K562 (cell line): Measurements from ENCODE around the gene CRIM1. TPM values are rescaled to one million over a fixed set of nuclear protein-coding genes. Genes with fewer than 3 reads are reported as not detected.

ENCODE experiments used
- ATAC-seq: fragments of 200-7000 bp; cut with Tn5 transposase; 3 replicates; pipeline ENCODE4 v1.9.1; 2020; ENCODE audit warnings: moderate library complexity
- BruUV-seq: library from RNA; stranded (reverse); fragments of 400-500 nt; replicated peaks from 2 replicates; lab custom pipeline; 2021; lab: Mats Ljungman, UMichigan
- CTCF ChIA-PET: fragments of 300-600 bp; formaldehyde crosslinking; extraction: SDS; loops from one replicate; lab custom pipeline; 2021; ENCODE audit warnings: low intra/inter-chr PET ratio; lab: Yijun Ruan, JAX
- POLR2A ChIA-PET: fragments of 300-600, 350-650 bp; sonication (Branson Sonifier 250); formaldehyde crosslinking; extraction: SDS; loops from one replicate; lab custom pipeline; 2021; ENCODE audit warnings: antibody characterized with exemption, inconsistent platforms; lab: Yijun Ruan, JAX
- DNase-seq, 4 experiments: peaks; one replicate each; pipeline versions ENCODE4 v3.0.0 to v3.0.0-alpha.2; 2011 to 2018; ENCODE audit warnings: low spot score in 3 of 4, mixed read lengths in 3 of 4; ENCODE audit errors: extremely low read depth in 1 of 4
- FAIRE-seq: peaks from 2 replicates; lab custom pipeline; 2011; peaks lifted over from hg19 to GRCh38; lab: Jason Lieb, UNC
- H2AFZ ChIP-seq: 2 replicates; pipeline ENCODE4 v1.6.0; 2011; ENCODE audit warnings: low read depth, low read length, control low read depth, inconsistent platforms
- H3K27ac ChIP-seq: fragments of 200-600 bp; 3 replicates; pipeline ENCODE4 v1.8.0; 2011; ENCODE audit warnings: low read depth, mild to moderate bottlenecking, control low read depth, inconsistent platforms, low read length, moderate library complexity, mixed read lengths; ENCODE audit errors: extremely low read depth
- H3K27me3 ChIP-seq, 2 experiments: fragments of 300-600 bp in 1 of 2; 2 replicates in 1 of 2; 3 replicates in 1 of 2; pipeline versions ENCODE4 v1.6.0 to v1.8.0; 2011; ENCODE audit warnings: inconsistent platforms in 2 of 2, low read length in 2 of 2, mild to moderate bottlenecking in 1 of 2, mixed read lengths in 1 of 2, moderate library complexity in 1 of 2; ENCODE audit not compliant: control insufficient read depth in 2 of 2, insufficient read depth in 2 of 2
- H3K36me3 ChIP-seq: fragments of 300-600 bp; 3 replicates; pipeline ENCODE4 v1.8.0; 2011; ENCODE audit warnings: mild to moderate bottlenecking, low read length, inconsistent platforms; ENCODE audit not compliant: control insufficient read depth, insufficient read depth
- H3K4me1 ChIP-seq, 2 experiments: fragments of 200-600 bp in 1 of 2; replicated peaks in 1 of 2; 2 replicates in 1 of 2; 3 replicates in 1 of 2; pipeline versions ENCODE4 v1.5.1 to v1.8.0; 2011; ENCODE audit warnings: inconsistent platforms in 2 of 2, low read length in 2 of 2, mild to moderate bottlenecking in 1 of 2, mixed read lengths in 1 of 2, moderate library complexity in 1 of 2; ENCODE audit not compliant: control insufficient read depth in 2 of 2, insufficient read depth in 2 of 2
- H3K4me2 ChIP-seq: 2 replicates; pipeline ENCODE4 v1.6.1; 2011; ENCODE audit warnings: low read length, control low read depth, inconsistent platforms, mixed read lengths; ENCODE audit not compliant: insufficient read depth
- H3K4me3 ChIP-seq: fragments of 200-600 bp; sonication (generic), shearing (Covaris generic); 2 replicates; pipeline ENCODE4 v1.5.1; 2016; ENCODE audit warnings: control low read depth, inconsistent platforms
- H3K79me2 ChIP-seq: fragments of 200-600 bp; 3 replicates; pipeline ENCODE4 v1.8.0; 2011; ENCODE audit warnings: low read length, inconsistent platforms; ENCODE audit not compliant: control insufficient read depth, insufficient read depth
- H3K9ac ChIP-seq, 2 experiments: 2 replicates each; pipeline versions ENCODE4 v1.6.0 to v1.6.1; 2011; ENCODE audit warnings: low read depth in 2 of 2, low read length in 2 of 2, control low read depth in 1 of 2, inconsistent platforms in 1 of 2, mild to moderate bottlenecking in 1 of 2, mixed read lengths in 1 of 2; ENCODE audit not compliant: insufficient read depth in 1 of 2
- H3K9me1 ChIP-seq: one replicate; pipeline ENCODE4 v1.6.0; 2011; ENCODE audit warnings: inconsistent platforms, mild to moderate bottlenecking, low read length, moderate library complexity; ENCODE audit not compliant: control insufficient read depth, insufficient read depth
- H3K9me3 ChIP-seq: replicated peaks from 2 replicates; pipeline ENCODE4 v1.5.1; 2011; ENCODE audit warnings: low read depth, low read length, inconsistent platforms; ENCODE audit not compliant: control insufficient read depth, insufficient read depth
- H4K20me1 ChIP-seq: replicated peaks from 2 replicates; pipeline ENCODE4 v1.6.1; 2011; ENCODE audit warnings: low read length, inconsistent platforms, mixed read lengths; ENCODE audit not compliant: control insufficient read depth, insufficient read depth
- ATF7 ChIP-seq: fragments of 450-650 bp; IDR thresholded peaks from 2 replicates; pipeline ENCODE4 v1.7.1; 2014; ENCODE audit warnings: mild to moderate bottlenecking, moderate library complexity
- BCOR ChIP-seq: fragments of 450-650 bp; IDR thresholded peaks from 2 replicates; pipeline ENCODE4 v1.6.1; 2016
- PKNOX1 ChIP-seq: fragments of 450-650 bp; IDR thresholded peaks from 2 replicates; pipeline ENCODE4 v1.6.1; 2016
- PTTG1 ChIP-seq: fragments of 450-650 bp; IDR thresholded peaks from 2 replicates; pipeline ENCODE4 v1.6.1; 2016; ENCODE audit warnings: low read depth, mild to moderate bottlenecking, missing genetic modification characterization, missing compliant biosample characterization
- SRSF7 ChIP-seq: fragments of 200-400 bp; formaldehyde crosslinking; optimal IDR thresholded peaks from 2 replicates; pipeline ENCODE3; 2017; ENCODE audit warnings: mild to moderate bottlenecking, low read depth, low read length
- TRIM28 ChIP-seq: fragments of 450-650 bp; IDR thresholded peaks from 2 replicates; pipeline ENCODE4 v1.6.1; 2017
- U2AF1 ChIP-seq: fragments of 200-400 bp; formaldehyde crosslinking; optimal IDR thresholded peaks from 2 replicates; pipeline ENCODE3; 2017; ENCODE audit warnings: mild to moderate bottlenecking, low read depth, low read length, moderate library complexity
- ZBTB34 ChIP-seq: fragments of 250-450 bp; sonication (Bioruptor Pico); IDR thresholded peaks from 2 replicates; pipeline ENCODE4 v1.8.0; 2021; ENCODE audit warnings: mild to moderate bottlenecking, moderate library complexity
- ZBTB40 ChIP-seq, 2 experiments: fragments of 450-650 bp in 1 of 2; sonication (generic) in 1 of 2; formaldehyde crosslinking in 1 of 2; IDR thresholded peaks; 2 replicates each; pipeline versions ENCODE4 v1.7.1 to v1.9.0; 2016 to 2022; ENCODE audit warnings: inconsistent platforms in 1 of 2, mild to moderate bottlenecking in 1 of 2, missing genetic modification reagents in 1 of 2
- ZNF143 ChIP-seq: sonication (generic); formaldehyde crosslinking; IDR thresholded peaks from 2 replicates; pipeline ENCODE4 v1.9.0; 2022; ENCODE audit warnings: mild to moderate bottlenecking, missing genetic modification reagents
- ZNF232 ChIP-seq: sonication (generic); formaldehyde crosslinking; IDR thresholded peaks from 2 replicates; pipeline ENCODE4 v1.8.0; 2022; ENCODE audit warnings: mild to moderate bottlenecking, missing genetic modification reagents
- ZNF551 ChIP-seq: fragments of 250-450 bp; sonication (Bioruptor Pico); IDR thresholded peaks from 2 replicates; pipeline ENCODE4 v1.5.0; 2021; ENCODE audit warnings: mild to moderate bottlenecking, moderate library complexity
- ZNF778 ChIP-seq: fragments of 450-650 bp; formaldehyde crosslinking; IDR thresholded peaks from 2 replicates; pipeline ENCODE4 v1.4.0; 2020; ENCODE audit warnings: mild to moderate bottlenecking, moderate library complexity
- in situ Hi-C: fragments of 300-500 bp; cut with MboI; formaldehyde crosslinking; loops from 4 replicates; pipeline ENCODE4 v1.15.0; 2018; ENCODE audit warnings: inconsistent platforms, mixed read lengths
- intact Hi-C: fragments of 100-400 bp; cut with micrococcal nuclease; formaldehyde crosslinking; loops from 2 replicates; pipeline ENCODE4 v1.14.2; 2022
- polyA plus RNA-seq, 8 experiments: library from polyadenylated mRNA; depleted of rRNA in 4 of 8; stranded (reverse) in 5 of 8; unstranded in 3 of 8; fragments of >200 nt; fragmentation: Nextera tagmentation in 2 of 8; fragmentation: Illumina TruSeq in 1 of 8; extraction: Ambion mirVana in 2 of 8; extraction: Trizol in 1 of 8; gene quantifications; 2 replicates each; pipeline versions ENCODE4 v1.2.1 to v1.2.3, GENCODE V29; 2011 to 2014; ENCODE audit warnings: inconsistent platforms in 1 of 8, missing spikeins in 1 of 8
- total RNA-seq, 7 experiments: library from RNA; depleted of rRNA in 6 of 7; stranded (reverse); fragments of >200 nt in 6 of 7; fragmentation: Illumina TruSeq in 2 of 7; extraction: Trizol in 2 of 7; gene quantifications; 2 replicates each; pipeline versions ENCODE4 v1.2.1 to v1.2.3, GENCODE V29; 2011 to 2021; ENCODE audit warnings: low replicate concordance in 1 of 7

The CRIM1 gene
- total and polyA plus RNA-seq, 9 of the 15 experiments (the other 6 are each of a cell fraction or from before 2014, with no cell fraction given) = 0.01 to 0.36 (median 0.06) TPM; not detected in 1

DNA sequence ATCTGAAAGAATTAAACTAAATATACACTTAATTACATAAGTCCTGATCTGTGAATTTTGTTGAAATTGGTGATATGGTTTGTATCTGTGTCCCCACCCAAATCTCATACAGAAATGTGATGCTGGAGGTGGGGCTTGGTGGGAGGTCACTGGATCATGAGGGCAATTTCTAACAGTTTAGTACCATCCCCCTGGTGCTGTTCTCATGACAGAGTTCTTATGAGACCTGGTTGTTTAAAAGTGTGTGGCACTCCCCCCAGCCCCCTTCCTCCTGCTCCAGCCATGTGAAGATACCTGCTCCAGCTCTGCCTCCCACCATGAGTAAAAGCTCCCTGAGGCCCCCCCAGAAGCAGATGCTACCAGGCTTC, 223.7 kb downstream of the CRIM1 start:
- Histone ChIP-seq H3K79me2 (no peaks in the 10 kb centered on the region), H3K27me3 (no peaks in the 10 kb centered on the region), H3K4me3 (no peak overlapping the region), H3K4me1 (no peaks in the 10 kb centered on the region), H3K9ac (no peak overlapping the region), H3K27ac (no peak overlapping the region), H3K9me3 (no peaks in the 10 kb centered on the region), H4K20me1 (no peaks in the 10 kb centered on the region), H3K9me1 (no peaks in the 10 kb centered on the region), H2AFZ (no peak overlapping the region), H3K4me2 (no peak overlapping the region), H3K36me3 (peaks cover 71% of the 10 kb centered on the region)
- DNase-seq (no peak), ATAC-seq (no peak), FAIRE-seq (no peak)
- intact Hi-C loops (no loop called here), in situ Hi-C loops (no loop called here)
- no TSS peak for BruUV-seq
- ChIA-PET CTCF (no interaction called here), POLR2A (interaction anchor here (1.3 kb wide), 1 partner anchor 10 kb away, joined by 3 read pairs; no protein-coding TSS in a partner anchor)
- no peak for TF ChIP-seq ZNF551 (CRISPR knock-in tag)
- TF ChIP-seq ZNF232 (CRISPR knock-in tag) = no peak
- no peak for TF ChIP-seq BCOR
- TF ChIP-seq PKNOX1 = no peak
- TF ChIP-seq ZBTB34 (CRISPR knock-in tag) = no peak
- TF ChIP-seq TRIM28 = no peak
- TF ChIP-seq ZBTB40 (IDR thresholded peaks at IDR 0.05) = no peak
- no peak for TF ChIP-seq ZBTB40 (CRISPR knock-in tag; IDR thresholded peaks at IDR 0.05)
- no peak for TF ChIP-seq ZNF778
- TF ChIP-seq ATF7 = no peak
- TF ChIP-seq SRSF7 = no peak
- no peak for TF ChIP-seq ZNF143
- TF ChIP-seq U2AF1 = no peak
- TF ChIP-seq PTTG1 (tag) = no peak
